Panc1 (cell line): ENCODE results near the gene DAB1. TPM values are rescaled to one million over a fixed set of nuclear protein-coding genes. Genes with fewer than 3 reads are reported as not detected.

Experiments used
- ATAC-seq: fragments of 200-7000 bp; cut with Tn5 transposase; 2 replicates; pipeline ENCODE4 v1.9.1; 2020; ENCODE audit warnings: mild to moderate bottlenecking, moderate library complexity
- BruUV-seq: library from RNA; stranded (reverse); fragments of 400-500 nt; replicated peaks from 2 replicates; lab custom pipeline; 2021; lab: Mats Ljungman, UMichigan
- CTCF ChIA-PET: fragments of 300-600 bp; sonication (Branson Sonifier 250); formaldehyde crosslinking; loops from one replicate; lab custom pipeline; 2022; ENCODE audit warnings: antibody characterized with exemption; lab: Charles Lee
- POLR2A ChIA-PET: fragments of 300-600 bp; sonication (Branson Sonifier 250); formaldehyde crosslinking; loops from one replicate; lab custom pipeline; 2022; ENCODE audit warnings: antibody characterized with exemption; lab: Charles Lee
- DNase-seq: peaks from one replicate; pipeline ENCODE4 v3.0.0-alpha.2; 2010; ENCODE audit warnings: low read depth, low spot score
- H3K27ac ChIP-seq: 2 replicates; pipeline ENCODE4 v1.5.1; 2011; ENCODE audit warnings: mild to moderate bottlenecking, low read length, inconsistent platforms
- H3K27me3 ChIP-seq: fragments of 200-500 bp; sonication (Bioruptor generic); 2 replicates; pipeline ENCODE4 v1.6.0; 2014; ENCODE audit warnings: low read length, inconsistent platforms; ENCODE audit not compliant: control insufficient read depth, insufficient read depth
- H3K36me3 ChIP-seq: fragments of 200-500 bp; sonication (Bioruptor generic); 2 replicates; pipeline ENCODE4 v1.5.1; 2014; ENCODE audit warnings: inconsistent platforms, mild to moderate bottlenecking, low read length, moderate library complexity; ENCODE audit not compliant: control insufficient read depth, insufficient read depth
- H3K4me1 ChIP-seq: 2 replicates; pipeline ENCODE4 v1.5.1; 2011; ENCODE audit warnings: inconsistent platforms, mild to moderate bottlenecking, low read length, moderate library complexity; ENCODE audit not compliant: control insufficient read depth, insufficient read depth
- H3K4me3 ChIP-seq, 2 experiments: 2 replicates each; pipeline ENCODE4 v1.5.1; 2011 to 2012; ENCODE audit warnings: low read depth in 2 of 2, low read length in 2 of 2, mild to moderate bottlenecking in 2 of 2, inconsistent platforms in 1 of 2, moderate library complexity in 1 of 2
- H3K9me3 ChIP-seq: fragments of 200-500 bp; sonication (Bioruptor generic); 2 replicates; pipeline ENCODE4 v1.5.1; 2014; ENCODE audit warnings: low read depth, mild to moderate bottlenecking, inconsistent platforms, low read length, moderate library complexity; ENCODE audit not compliant: control insufficient read depth, insufficient read depth
- REST ChIP-seq, 2 experiments: IDR thresholded peaks; 2 replicates each; pipeline ENCODE4 v1.6.1; 2011 to 2012; ENCODE audit warnings: low read depth in 2 of 2, control low read depth in 1 of 2, low read length in 1 of 2, mild to moderate bottlenecking in 1 of 2, moderate library complexity in 1 of 2; ENCODE audit not compliant: insufficient read depth in 1 of 2
- TCF7L2 ChIP-seq: IDR thresholded peaks from 2 replicates; pipeline ENCODE4 v1.6.1; 2011; ENCODE audit warnings: mild to moderate bottlenecking, low read depth, low read length, inconsistent platforms
- in situ Hi-C: cut with HindIII; loops from 2 replicates; pipeline ENCODE4 v1.10.0; 2016; ENCODE audit warnings: low sequenced_read_pairs, low pct_unique_long_range_greater_than_20kb
- intact Hi-C: fragments of 100-400 bp; cut with micrococcal nuclease; formaldehyde crosslinking; loops from one replicate; pipeline ENCODE4 v1.10.0; 2022; ENCODE audit not compliant: unreplicated experiment
- total RNA-seq: library from RNA; stranded (reverse); gene quantifications from one replicate; pipeline ENCODE4 v1.2.1, GENCODE V29; 2021; ENCODE audit not compliant: unreplicated experiment
- TF ChIP-seq, protein P1 (sequence below): fragments of 450-650 bp; IDR thresholded peaks from 2 replicates; pipeline ENCODE4 v1.5.1; 2017; ENCODE audit warnings: mild to moderate bottlenecking

DAB1 gene
- total RNA-seq, 1 experiment from 2014 or later, result 0.05 TPM

GRCh38 chr1:57117753-57118152 lies 306.1 kb downstream of the DAB1 start:
- Histone ChIP-seq H3K36me3 (no peaks in the 10 kb centered on the region), H3K4me1 (no peaks in the 10 kb centered on the region), H3K4me3 (no peak overlapping the region), H3K27ac (no peak overlapping the region), H3K9me3 (no peaks in the 10 kb centered on the region), H3K27me3 (no peaks in the 10 kb centered on the region)
- ChIA-PET CTCF (no interaction called here), POLR2A (no interaction called here)
- ATAC-seq (no peak), DNase-seq (no peak)
- in situ Hi-C loops, result no loop called here
- TF ChIP-seq, protein P1, sequence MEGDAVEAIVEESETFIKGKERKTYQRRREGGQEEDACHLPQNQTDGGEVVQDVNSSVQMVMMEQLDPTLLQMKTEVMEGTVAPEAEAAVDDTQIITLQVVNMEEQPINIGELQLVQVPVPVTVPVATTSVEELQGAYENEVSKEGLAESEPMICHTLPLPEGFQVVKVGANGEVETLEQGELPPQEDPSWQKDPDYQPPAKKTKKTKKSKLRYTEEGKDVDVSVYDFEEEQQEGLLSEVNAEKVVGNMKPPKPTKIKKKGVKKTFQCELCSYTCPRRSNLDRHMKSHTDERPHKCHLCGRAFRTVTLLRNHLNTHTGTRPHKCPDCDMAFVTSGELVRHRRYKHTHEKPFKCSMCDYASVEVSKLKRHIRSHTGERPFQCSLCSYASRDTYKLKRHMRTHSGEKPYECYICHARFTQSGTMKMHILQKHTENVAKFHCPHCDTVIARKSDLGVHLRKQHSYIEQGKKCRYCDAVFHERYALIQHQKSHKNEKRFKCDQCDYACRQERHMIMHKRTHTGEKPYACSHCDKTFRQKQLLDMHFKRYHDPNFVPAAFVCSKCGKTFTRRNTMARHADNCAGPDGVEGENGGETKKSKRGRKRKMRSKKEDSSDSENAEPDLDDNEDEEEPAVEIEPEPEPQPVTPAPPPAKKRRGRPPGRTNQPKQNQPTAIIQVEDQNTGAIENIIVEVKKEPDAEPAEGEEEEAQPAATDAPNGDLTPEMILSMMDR, result no peak
- no peak for TF ChIP-seq REST (IDR thresholded peaks at IDR 0.05; ENCODE audit: insufficient read depth in 1 of 2, low read depth in 2 of 2, low read length in 1 of 2)
- no peak for TF ChIP-seq TCF7L2
- no TSS peak for BruUV-seq
- intact Hi-C loops, result no loop called here

DNA sequence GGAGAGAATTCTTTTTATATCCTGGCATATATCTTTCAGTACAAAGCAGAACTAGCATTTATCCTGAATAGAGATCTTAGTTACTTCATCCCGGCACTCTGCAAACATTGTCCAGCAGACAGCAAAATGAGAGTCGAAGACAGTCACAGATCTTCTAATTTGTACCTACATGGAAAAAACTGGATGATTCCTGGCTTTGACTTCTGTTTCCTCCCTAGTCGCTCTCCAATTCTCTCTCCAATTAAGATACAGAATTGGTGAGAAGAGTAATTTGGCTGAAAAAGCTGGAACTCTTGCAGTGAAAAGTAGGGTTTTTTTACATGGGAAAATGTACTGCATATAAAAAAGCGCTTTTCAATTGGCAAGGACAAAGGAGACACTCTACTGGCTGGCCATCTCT lies 307.0 kb downstream of the DAB1 start:
- ChIA-PET POLR2A (no interaction called here), CTCF (no interaction called here)
- intact Hi-C loops, result no loop called here
- no TSS peak for BruUV-seq
- ATAC-seq, result no peak
- TF ChIP-seq TCF7L2 (no peak), REST (IDR thresholded peaks at IDR 0.05; ENCODE audit: insufficient read depth in 1 of 2, low read depth in 2 of 2, low read length in 1 of 2) (no peak)
- TF ChIP-seq, protein P1, result no peak
- Histone ChIP-seq H3K36me3 (no peaks in the 10 kb centered on the region), H3K9me3 (no peaks in the 10 kb centered on the region), H3K4me3 (no peak overlapping the region), H3K4me1 (no peaks in the 10 kb centered on the region), H3K27me3 (no peaks in the 10 kb centered on the region), H3K27ac (no peak overlapping the region)
- in situ Hi-C loops, result no loop called here
- DNase-seq, result no peak
